GM21360 (cell line): ENCODE measurements around the gene NAT8.
"Not testable (repeated sequence)": the region's sequence is repeated elsewhere in the genome, so short reads cannot be mapped to it uniquely, and the experiment has no call there.

Experiments used
- ATAC-seq: cut with Tn5 transposase; IDR thresholded peaks from one replicate; pipeline ENCODE4 v1.9.1; 2021; ENCODE audit warnings: mild to moderate bottlenecking, moderate library complexity; ENCODE audit not compliant: unreplicated experiment

Gene NAT8, protein sequence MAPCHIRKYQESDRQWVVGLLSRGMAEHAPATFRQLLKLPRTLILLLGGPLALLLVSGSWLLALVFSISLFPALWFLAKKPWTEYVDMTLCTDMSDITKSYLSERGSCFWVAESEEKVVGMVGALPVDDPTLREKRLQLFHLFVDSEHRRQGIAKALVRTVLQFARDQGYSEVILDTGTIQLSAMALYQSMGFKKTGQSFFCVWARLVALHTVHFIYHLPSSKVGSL

DNA sequence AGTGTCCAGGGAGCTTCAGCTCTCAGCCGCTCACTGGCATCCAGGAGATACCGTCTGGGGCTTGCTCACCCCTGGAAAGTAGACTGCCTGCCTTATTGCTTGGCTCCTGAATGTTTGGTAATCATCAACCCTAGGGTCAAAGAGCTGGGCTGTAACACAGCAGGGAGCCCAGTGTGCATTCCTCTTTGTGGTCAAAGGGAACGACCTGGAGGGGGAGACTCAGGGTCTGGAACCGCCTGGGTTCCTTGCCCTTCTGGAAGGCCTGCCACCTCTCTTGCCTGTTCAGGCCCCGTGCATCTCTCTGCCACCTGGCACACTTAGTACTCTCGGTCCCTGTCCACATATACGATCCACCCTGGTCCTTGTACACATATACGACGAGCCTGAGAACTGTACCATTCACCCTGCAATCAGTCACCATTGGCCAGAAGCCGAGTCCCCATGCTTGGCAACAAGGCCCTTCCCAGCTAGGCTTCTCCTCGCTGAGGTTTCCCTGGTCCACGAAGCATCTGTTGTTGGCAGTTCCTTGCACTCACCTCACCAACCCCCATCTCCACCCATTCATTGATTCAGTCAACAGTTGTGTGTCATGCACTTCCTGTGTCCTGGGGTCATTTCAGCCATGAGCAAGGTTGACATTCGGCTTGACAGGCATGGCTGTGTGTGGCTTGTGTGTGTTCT lies at the start of gene NAT8:
Gene NAT8, minus strand, starts transcription at position 85 of the 681 bp plus-strand sequence. CDS start 794 bp downstream, outside the sequence.
- ATAC-seq, result no peak

DNA sequence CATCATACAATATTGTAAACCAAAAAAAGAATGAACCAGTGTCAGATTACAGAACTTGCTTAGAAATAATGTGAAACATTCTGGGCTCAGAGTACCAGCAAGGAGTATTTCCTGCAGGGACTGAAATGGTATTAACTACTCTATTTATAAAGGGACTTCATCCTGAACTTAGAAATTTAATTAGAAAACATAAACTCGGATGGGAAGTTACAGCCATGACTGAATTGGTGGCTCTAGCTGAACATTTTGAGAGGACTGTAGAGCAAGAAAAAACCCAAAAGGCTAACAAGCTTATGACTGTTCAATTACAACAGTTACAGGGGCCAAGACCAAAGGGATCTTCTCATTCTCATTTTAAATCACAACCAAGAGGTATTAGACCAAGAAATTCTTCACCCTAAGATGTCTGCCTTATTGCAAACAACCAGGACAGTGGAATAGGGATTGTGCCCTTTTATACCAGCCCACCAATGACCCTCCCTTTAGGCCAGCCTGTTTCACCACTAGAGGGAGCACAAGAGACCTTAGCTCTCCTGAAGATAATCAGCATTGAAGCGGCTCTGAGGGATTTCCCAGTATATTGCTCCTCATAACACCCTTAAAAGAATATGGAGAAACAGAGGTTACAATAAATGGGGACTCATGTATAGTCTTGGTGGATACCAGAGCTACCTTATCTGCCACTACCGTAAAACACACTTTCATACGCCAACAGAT lies 48.3 kb upstream of the NAT8 start:
- peak; percentile 63 for ATAC-seq

DNA sequence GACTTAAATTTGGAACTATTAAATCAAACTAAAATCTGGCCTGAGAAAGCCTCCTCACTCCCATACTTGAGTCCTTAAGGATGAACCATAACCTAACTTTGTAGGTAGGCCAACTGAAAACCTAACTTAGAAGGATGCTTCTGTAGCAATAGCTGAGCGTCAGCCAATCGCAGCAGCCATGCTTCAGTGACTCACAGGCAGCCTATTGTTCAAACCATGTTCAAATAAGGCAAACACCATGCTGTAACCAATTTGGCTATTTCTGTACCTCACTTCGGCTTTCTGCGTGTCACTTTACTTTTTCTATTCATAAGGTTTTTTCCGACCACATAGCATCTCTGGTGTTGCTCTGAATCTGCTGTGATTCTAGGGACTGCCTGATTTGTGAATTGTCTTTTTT lies 46.3 kb upstream of the NAT8 start:
- ATAC-seq, result not testable (repeated sequence)

DNA sequence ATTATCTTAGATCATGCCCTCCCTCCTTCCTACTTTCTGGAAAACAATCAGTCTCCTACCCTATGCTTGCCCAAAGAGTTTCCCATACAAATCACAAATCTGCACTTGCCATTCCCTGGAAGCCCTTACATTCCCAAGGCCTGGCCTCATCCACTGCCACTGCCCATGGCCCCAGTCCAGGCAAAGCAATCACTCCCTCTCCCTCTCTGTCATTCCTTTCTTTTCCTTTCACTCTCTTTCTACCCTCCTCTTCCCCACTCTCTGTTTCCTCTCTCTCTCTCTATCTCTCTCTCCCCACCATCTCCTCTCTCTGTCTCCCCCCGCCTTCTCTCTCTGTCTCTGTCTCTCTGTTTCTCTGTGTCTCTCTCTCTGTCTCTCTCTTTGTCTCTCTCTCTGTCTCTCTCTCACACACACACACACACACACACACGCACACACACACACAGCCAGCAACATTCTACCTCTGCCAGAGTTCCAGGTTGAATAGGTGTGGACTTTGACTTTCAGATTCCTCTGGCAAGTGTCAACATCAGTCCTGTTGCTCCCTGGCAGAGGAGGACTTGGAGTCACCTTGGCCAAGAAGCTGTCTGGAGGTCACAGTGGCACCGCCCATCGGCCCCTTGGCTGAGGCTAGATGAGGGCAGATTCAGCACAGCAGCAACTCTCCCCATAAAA lies 43.7 kb upstream of the NAT8 start:
- ATAC-seq, result no peak

DNA sequence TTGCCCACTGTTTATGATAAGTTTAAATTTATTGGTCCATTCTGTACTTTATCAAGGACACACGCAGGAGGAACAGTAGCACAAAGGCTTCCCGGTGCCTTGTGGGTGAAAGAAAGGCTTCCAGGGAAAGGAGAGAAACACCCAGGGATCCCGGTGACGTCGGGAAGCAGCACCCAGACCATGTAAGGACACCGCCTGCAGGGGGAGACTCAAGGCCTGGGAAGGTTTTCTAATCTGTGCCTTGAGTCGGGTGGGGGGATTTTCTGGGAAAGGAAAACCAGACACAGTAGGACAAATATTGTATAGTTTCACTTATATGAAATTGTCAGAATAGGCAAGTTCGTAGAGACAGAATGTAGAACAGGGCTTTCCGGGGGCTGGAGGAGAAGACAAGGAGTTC lies 42.7 kb upstream of the NAT8 start:
- not testable (repeated sequence) for ATAC-seq

DNA sequence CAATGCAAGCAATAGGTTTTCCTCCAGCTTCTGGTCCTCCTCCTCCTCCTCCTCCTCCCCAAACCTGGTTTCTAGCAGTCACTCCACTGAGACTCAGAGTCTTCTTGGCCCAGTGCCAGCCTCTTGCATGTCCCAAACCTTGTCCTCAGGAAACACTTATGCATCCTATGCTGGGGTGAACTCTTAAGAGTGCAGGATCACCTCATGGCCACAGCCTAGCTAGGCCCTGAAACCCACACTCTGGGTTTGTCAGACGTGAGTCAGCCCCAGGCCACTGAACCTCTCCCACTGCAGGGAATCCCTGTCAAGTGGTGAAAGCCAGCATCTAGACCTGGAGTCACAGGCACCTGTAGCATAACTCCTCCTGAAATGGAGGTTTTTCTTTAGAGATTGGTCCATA lies 42.1 kb upstream of the NAT8 start:
- not testable (repeated sequence) for ATAC-seq

DNA sequence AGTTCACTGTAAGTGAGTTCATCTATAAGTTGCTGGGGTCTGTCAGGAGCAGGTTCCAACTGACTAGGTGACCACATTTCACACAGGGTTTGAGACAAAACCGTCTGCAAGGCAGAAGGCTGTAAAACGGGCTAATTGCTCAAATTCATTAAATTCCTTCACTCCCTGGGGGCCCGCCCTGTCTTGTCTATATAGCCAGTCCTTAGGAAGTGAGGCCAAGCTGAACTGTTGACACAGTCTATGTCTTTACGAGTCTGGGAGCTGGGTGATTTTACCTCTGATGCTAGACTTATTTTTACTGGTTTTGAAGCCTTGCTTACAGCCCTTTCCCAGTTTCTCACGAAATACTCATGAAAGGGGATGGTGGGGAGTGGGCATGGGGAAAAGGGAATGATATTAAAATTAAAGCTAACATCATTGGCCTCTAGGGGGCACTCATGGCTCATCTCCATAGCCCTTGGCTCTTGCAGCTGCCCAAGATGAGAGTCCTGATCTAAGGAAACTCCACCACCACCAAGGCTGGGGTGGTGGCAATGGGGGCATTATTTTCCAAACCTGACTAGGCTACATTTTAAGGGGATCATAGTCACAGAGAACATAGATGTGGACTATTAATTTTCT lies 37.8 kb upstream of the NAT8 start:
- ATAC-seq, result not testable (repeated sequence)

DNA sequence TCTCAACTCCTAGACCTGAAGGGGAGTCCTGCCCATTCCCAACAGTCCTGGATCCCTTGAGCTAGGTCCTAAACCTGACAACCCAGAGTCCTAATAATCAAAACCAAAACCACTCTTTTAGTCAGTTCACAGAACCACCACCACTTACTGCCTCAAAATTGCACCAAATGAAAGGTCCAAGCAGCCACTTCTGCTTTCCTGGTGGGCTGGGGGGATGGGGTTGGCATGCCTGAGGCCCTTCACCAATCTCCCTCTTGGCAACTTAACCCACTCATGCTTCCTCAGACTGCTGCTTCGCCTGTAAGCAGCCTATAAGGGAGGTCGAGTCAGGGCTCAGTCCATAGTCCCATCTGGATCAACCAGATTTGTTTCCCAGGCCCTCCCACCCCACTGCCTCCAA lies 37.0 kb upstream of the NAT8 start:
- ATAC-seq, result not testable (repeated sequence)

DNA sequence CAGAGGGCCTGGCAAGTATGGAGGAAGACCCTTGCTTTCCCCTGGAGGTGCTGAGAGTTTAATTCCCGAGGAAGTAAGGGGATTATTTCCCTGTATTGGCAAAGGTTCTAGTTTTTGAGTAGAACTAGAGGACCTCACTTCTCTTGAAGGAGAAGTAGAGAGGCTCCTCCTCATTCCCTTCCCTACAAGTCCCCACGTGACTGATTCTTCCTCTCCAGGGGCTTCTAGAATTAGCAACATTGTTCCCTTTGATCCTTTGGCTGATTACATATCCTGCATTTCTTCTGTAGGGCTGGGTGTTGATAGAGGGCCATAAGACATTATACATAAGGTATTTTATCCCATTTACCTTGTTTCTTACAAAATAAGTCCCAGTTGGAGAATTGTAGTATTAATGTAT lies 35.8 kb upstream of the NAT8 start:
- ATAC-seq, result not testable (repeated sequence)

DNA sequence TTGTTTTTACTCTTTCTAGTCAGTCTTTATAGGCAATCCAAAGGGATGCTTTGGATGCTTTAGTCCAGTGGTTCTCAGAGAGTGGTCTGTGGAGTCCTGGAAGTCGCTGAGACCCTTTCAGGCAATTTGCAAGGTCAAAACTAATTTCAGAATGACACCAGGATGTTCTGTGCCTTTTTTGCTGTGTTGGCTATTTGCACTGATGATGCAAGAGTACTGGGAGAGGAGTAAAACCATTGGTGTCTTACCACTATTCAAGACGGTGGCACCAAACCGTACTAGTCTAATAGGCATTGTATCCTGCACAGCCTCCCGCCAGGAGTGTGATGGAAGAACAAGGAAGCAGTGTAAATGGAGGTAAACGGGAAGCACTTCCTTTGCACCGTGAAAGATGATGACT lies 34.0 kb upstream of the NAT8 start:
- not testable (repeated sequence) for ATAC-seq

DNA sequence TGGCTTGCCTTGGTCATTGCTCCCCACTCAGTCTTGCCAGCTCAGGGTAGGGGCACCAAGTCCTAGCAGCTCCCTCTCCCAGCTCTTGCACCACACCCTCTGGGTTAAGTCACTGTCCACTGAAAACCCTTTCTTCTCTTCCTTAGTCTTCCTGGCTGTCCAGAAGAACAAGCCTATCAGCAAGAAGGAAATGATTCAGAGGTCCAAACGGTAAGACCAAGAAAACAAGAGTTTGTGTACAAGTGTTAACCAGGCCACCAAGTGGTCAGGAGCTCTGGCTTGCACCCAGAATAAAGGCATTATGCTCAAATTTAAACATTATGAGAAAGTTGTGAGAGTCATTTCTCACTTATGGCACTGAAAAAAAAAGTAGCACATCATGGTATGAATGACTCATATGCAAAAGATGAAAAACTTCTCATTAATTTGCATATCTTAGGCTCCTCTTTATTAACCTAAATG lies 32.5 kb upstream of the NAT8 start:
- not testable (repeated sequence) for ATAC-seq

DNA sequence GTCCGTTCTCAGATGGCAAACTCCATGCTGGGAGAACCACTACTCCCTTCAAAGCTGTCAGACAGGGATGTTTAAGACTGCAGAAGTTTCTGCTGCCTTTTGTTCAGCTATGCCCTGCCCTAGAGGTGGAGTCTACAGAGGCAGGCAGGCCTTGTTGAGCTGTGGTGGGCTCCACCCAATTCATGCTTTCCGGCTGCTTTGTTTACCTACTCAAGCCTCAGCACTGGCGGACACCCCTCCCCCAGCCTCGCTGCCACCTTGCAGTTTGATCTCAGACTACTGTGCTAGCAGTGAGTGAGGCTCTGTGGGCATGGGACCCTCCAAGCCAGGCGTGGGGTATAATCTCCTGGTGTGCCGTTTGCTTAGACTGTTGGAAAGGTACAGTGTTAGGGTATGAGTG lies 27.8 kb upstream of the NAT8 start:
- ATAC-seq, result not testable (repeated sequence)

DNA sequence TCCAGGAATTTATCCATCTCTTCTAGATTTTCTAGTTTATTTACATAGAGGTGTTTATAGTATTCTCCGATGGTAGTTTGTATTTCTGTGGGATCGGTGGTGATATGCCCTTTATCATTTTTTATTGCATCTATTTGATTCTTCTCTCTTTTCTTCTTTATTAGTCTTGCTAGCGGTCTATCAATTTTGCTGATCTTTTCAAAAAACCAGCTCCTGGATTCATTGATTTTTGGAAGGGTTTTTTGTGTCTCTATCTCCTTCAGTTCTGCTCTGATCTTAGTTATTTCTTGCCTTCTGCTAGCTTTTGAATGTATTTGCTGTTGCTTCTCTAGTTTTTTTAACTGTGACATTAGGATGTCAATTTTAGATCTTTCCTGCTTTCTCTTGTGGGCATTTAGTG lies 25.0 kb upstream of the NAT8 start:
- ATAC-seq, result not testable (repeated sequence)

DNA sequence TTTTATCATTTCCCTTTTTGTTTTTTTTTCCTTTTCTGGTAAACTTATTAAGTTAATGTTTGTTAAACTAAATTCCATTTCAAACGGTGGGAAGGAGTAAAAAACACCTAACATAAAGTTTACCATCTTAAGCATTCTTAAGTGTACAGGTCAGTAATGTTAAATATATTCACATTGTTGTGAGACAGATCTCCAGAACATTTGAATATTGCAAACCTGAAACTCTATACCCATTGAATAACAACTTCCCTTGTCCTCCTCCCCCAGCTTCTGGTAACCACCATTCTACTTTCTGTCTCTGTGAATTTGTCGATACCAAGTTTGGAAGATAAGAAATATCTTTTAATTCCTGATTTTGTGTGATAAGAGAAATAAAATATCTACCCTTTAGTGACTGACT lies 12.0 kb upstream of the NAT8 start:
- no peak for ATAC-seq

DNA sequence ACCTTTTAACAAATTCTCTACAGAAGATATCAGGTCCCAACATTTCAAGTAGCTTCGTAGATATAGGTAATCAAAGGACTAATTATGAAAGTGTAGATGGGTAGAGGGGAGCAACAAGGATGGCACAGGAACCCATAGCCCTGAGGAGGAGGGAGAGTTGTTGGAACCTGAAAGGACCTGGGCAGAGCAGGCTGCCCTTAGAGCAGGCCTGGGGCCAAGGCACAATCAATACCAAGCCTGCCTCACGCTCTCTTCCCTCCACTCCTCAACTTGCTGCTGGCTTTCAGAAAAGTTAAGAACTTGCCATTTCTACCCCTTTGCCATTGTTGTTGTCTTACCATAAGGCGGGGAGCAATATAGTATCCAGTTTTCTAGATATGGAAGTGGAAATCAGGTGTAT lies 10.1 kb upstream of the NAT8 start:
- ATAC-seq, result no peak

DNA sequence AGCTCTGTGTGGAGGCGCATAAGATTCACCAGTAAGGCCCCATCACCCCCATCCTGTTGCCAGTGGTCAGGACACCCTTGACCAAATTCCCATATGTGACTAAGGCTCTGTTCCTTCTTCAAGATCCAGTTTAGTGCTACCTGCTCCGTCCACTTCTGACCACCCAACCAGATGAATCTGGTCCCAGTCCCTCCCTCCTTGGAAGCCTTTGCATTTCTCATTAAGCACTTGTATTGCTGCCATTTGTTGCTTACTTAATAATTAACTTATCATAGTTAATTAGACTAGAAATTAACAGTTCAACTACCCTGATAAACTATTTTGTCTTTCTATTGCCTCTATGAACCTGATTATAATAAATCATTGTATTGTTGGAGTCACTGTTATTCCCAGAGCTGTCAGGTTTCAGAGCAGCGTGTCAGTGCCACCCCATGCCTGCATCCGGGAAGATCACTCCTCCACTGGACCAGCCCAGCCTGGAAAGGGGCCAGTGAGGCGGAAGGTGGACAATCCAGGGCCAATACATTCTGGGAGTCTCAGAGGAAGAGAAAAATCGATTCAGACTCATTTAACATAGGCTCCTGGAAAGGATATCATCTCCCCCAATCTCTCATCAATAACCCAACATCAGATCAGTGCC lies 9.5 kb upstream of the NAT8 start:
- ATAC-seq, result no peak

DNA sequence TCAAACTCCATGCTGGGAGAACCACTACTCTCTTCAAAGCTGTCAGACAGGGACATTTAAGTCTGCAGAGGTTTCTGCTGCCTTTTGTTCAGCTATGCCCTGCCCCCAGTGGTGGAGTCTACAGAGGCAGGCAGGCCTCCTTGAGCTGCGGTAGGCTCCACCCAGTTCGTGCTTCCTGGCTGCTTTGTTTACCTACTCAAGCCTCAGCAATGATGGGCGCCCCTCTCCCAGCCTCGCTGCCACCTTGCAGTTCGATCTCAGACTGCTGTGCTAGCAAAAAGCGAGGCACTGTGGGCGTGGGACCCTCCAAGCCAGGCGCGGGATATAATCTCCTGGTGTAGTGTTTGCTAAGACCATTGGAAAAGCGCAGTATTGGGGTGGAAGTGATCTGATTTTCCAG lies 5.5 kb upstream of the NAT8 start:
- ATAC-seq, result not testable (repeated sequence)

DNA sequence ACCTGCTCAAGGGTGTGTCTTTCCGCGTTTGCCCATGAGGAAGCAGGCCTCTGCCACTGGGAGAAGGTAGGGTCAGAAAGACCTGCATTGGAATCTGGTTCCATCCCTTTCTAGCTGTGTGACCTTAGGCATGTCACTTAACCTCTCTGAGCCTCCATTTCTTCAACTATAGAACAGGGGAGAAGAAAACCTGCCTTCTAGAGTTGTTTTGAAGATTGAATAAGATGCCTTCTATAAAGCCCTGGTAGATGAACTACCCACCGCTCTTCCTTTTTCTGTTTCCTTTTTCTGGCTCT lies 507 bp downstream of the NAT8 start:
- ATAC-seq, result no peak

DNA sequence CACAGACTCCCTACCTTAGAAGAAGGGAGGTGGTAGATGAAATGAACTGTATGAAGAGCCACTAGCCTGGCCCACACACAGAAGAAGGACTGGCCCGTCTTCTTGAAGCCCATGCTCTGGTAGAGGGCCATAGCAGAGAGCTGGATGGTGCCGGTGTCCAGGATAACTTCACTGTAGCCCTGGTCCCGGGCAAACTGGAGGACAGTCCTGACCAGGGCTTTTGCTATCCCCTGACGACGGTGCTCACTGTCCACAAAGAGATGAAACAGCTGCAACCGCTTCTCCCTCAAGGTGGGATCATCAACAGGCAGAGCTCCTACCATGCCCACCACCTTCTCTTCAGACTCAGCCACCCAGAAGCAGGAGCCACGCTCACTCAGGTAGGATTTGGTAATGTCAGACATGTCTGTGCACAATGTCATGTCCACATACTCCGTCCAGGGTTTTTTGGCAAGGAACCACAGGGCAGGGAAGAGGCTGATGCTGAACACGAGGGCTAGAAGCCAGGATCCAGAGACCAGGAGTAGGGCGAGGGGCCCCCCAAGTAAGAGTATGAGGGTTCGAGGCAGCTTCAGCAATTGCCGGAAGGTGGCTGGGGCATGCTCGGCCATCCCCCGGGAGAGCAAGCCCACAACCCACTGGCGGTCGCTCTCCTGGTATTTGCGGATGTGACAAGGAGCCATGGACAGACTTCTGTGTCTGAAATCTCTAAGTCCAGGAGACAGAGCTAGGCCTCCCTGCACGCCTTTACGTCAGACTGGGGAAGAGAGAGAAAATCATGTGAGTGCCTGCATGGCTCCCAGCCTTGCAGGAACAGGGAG lies 1.1 kb downstream of the NAT8 start:
- no peak for ATAC-seq

DNA sequence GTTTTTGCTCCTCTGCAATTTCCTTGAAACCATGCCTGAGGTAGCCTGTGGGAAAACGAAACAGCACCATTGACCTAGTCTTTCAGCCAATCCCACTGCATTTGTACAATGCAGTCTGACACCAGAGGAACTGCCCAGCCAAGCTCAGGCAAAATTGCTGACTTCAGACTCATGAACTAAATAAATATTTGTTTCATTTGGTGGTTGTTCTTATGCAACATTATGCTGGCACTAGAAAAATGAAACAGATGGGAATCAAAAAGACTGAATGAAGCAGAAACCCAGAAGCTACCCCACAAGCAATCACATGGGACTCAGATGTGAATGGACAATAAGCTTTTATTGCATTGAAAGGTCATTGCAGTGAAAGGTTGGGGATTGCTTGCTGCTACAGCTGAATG lies 1.7 kb downstream of the NAT8 start:
- no peak for ATAC-seq
